HG02981 (cell line): ENCODE results near the gene CERS6.
"Not testable (repeated sequence)": the region's sequence is repeated elsewhere in the genome, so short reads cannot be mapped to it uniquely, and the experiment has no call there.

Source experiments
- ATAC-seq: cut with Tn5 transposase; IDR thresholded peaks from one replicate; pipeline ENCODE4 v1.9.1; 2021; ENCODE audit warnings: mild to moderate bottlenecking, moderate library complexity; ENCODE audit not compliant: unreplicated experiment

The CERS6 gene

GRCh38 chr2:168791140-168791539, 335.1 kb downstream of the CERS6 start:
- not testable (repeated sequence) for ATAC-seq

- no peak for ATAC-seq
Measured at GRCh38 chr2:168793596-168793995, 337.5 kb downstream of the CERS6 start.

- ATAC-seq = no peak
Measured at GRCh38 chr2:168794968-168795367, 338.9 kb downstream of the CERS6 start.

GRCh38 chr2:168796090-168796577, 340.1 kb downstream of the CERS6 start:
- no peak for ATAC-seq

GRCh38 chr2:168796583-168797285, 340.7 kb downstream of the CERS6 start:
- ATAC-seq = no peak

GRCh38 chr2:168797286-168797655, 341.2 kb downstream of the CERS6 start:
- no peak for ATAC-seq

- no peak for ATAC-seq
Measured at GRCh38 chr2:168798076-168798887, 342.2 kb downstream of the CERS6 start.

- ATAC-seq = no peak
Measured at GRCh38 chr2:168798888-168799410, 342.9 kb downstream of the CERS6 start.

GRCh38 chr2:168801471-168801870, 345.4 kb downstream of the CERS6 start:
- ATAC-seq = no peak

- no peak for ATAC-seq
Measured at GRCh38 chr2:168801961-168802858, 346.1 kb downstream of the CERS6 start, which contains the start of gene NOSTRIN. NOSTRIN (plus strand) TSS chr2:168802637; CDS start chr2:168802647, 10 bp downstream.

GRCh38 chr2:168802859-168803725, 347.0 kb downstream of the CERS6 start:
- ATAC-seq = no peak

- no peak for ATAC-seq
Measured at GRCh38 chr2:168804214-168804613, 348.1 kb downstream of the CERS6 start.

GRCh38 chr2:168805615-168806014, 349.5 kb downstream of the CERS6 start:
- ATAC-seq = no peak

GRCh38 chr2:168809537-168809936, 353.5 kb downstream of the CERS6 start:
- ATAC-seq = no peak

- no peak for ATAC-seq
Measured at GRCh38 chr2:168810235-168810634, 354.2 kb downstream of the CERS6 start.

GRCh38 chr2:168811696-168812095, 355.6 kb downstream of the CERS6 start:
- ATAC-seq = no peak

- no peak for ATAC-seq
Measured at GRCh38 chr2:168814046-168814445, 358.0 kb downstream of the CERS6 start.

GRCh38 chr2:168814939-168815907, 359.2 kb downstream of the CERS6 start:
- no peak for ATAC-seq

- no peak for ATAC-seq
Measured at GRCh38 chr2:168816369-168816768, 360.3 kb downstream of the CERS6 start.
